Measurements from ENCODE around the gene CHP1. TPM values are rescaled to one million over a fixed set of nuclear protein-coding genes. Genes with fewer than 3 reads are reported as not detected.

CHP1 gene
- total RNA-seq (2022; extraction: Qiagen RNA extraction; ENCODE audit: low read depth), result 53.4 to 67.2 TPM (median 55.8 TPM) in 5 replicates

DNA sequence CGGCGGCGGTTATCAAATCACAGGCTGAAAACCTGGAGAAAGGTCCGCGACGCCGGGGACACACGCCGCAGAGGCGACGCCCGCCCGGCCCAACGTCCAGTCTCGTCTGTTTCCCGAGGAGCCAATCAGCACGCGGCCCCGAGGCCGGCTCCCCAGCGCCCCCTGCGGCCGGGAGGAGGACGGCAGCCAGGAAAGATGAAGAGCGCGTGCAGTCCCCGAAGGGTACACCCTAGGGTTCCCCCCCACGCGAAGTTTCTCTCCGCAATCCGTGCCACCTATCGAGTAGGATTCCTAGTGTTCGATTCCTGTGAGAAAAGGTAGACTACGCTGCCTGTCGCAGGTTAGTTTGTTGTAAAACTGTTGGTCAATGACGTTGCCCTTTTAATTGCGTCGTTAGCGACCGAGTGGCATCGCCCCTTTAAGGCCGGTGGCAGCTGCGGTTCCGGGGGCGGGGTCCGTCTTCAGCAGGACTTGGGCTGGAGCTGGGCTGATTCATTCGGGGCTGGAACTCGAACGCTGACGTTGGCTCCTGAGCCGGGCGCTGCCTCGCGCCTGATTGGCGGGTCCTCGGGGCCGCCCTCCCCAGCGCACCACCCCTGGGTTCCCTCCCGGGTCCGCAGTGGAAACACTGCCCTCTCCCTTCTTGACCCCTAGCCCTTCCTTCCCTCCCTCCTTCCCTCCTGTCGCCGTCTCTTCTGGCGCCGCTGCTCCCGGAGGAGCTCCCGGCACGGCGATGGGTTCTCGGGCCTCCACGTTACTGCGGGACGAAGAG lies at the start of gene CHP1, which contains the start of gene EXD1:
Gene CHP1 (plus strand): TSS at position 619 of the 772 bp plus-strand sequence. CDS start 115 bp downstream, at position 734.
Gene EXD1 (minus strand): TSS at position 108 of the 772 bp plus-strand sequence. CDS start 4,182 bp downstream, outside the sequence.

Other genes with a start within 250 kb of the CHP1 start
- gene INO80, start 115.0 kb upstream of the CHP1 start, total RNA-seq (2022; extraction: Qiagen RNA extraction; ENCODE audit: low read depth), result 11.6 to 17.0 TPM (median 12.2 TPM) in 5 replicates
- not detected in 5 replicates for gene EXD1, start 511 bp upstream of the CHP1 start, total RNA-seq (2022; extraction: Qiagen RNA extraction; ENCODE audit: low read depth)
- 11.9 to 15.8 TPM (median 13.8 TPM) in 5 replicates for gene OIP5, start 101.3 kb downstream of the CHP1 start, total RNA-seq (2022; extraction: Qiagen RNA extraction; ENCODE audit: low read depth)
- gene NUSAP1, start 101.6 kb downstream of the CHP1 start, total RNA-seq (2022; extraction: Qiagen RNA extraction; ENCODE audit: low read depth), result 60.4 to 83.0 TPM (median 69.7 TPM) in 5 replicates
- gene NDUFAF1, start 171.2 kb downstream of the CHP1 start, total RNA-seq (2022; extraction: Qiagen RNA extraction; ENCODE audit: low read depth), result 12.2 to 18.5 TPM (median 13.5 TPM) in 5 replicates
- gene RTF1, start 185.8 kb downstream of the CHP1 start, total RNA-seq (2022; extraction: Qiagen RNA extraction; ENCODE audit: low read depth), result 16.4 to 27.7 TPM (median 20.7 TPM) in 5 replicates